GM21717 (cell line): Measurements from ENCODE around the gene CALN1.
"Not testable (repeated sequence)": the region's sequence is repeated elsewhere in the genome, so short reads cannot be mapped to it uniquely, and the experiment has no call there.

Source experiments
- ATAC-seq: cut with Tn5 transposase; IDR thresholded peaks from one replicate; pipeline ENCODE4 v1.9.1; 2021; ENCODE audit warnings: mild to moderate bottlenecking, moderate library complexity; ENCODE audit not compliant: unreplicated experiment

Gene CALN1

DNA sequence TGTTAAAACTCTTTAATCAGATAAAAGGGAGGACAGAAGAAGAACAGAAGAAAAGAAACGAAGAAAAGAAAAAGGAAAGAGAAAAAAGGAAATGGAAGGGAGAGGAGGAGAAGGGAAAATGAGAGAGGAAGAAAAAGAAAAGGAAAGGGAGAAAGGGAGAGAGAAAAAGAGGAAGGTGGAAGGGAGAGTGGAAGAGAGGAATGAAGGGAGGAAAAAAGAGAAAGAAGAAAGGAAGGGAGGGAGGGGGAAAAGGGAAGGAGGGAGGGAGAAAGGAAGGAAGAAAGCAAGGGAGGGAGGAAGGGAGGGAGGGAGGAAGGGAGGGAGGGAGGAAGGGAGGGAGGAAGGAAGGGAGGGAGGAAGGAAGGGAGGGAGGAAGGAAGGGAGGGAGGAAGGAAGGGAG lies 305.7 kb downstream of the CALN1 start:
- no peak for ATAC-seq

DNA sequence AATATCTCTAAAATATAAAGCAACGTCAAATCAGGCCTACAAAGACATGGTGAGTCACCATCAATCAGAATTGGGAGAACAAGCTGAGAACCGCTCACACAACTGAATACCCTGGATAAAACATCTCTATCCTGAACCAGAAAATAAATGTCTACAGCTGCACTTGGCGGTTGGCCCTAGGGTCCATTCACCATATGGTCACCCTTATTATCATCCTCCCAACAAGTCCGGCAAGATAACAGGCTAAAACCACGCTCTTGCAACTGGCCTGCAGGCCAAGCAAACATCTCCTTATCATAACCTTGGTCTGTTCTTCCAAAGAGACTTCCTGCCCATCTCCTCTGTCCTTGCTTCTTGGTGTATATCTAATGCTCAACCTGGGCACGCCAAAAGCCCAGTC lies 310.7 kb downstream of the CALN1 start:
- ATAC-seq = no peak

DNA sequence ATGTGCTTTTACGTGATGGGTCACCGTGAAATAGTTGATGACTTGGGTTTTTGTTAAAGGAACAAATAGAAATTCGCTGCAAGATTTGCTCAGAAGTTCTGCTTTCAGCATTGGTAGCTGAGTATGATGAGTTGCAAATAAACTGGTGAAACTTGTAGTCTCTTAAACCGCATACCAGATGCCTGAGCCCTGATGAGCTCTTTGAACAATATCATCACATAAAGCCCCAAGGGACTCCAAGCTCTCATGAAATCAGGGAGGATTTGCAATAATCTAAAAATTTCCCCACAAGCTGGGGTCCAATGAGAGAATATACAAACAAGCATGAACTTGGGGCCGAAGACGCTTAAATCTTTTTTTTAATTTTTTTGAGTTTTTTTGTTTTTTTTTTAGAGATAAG lies 312.4 kb downstream of the CALN1 start:
- ATAC-seq = no peak

DNA sequence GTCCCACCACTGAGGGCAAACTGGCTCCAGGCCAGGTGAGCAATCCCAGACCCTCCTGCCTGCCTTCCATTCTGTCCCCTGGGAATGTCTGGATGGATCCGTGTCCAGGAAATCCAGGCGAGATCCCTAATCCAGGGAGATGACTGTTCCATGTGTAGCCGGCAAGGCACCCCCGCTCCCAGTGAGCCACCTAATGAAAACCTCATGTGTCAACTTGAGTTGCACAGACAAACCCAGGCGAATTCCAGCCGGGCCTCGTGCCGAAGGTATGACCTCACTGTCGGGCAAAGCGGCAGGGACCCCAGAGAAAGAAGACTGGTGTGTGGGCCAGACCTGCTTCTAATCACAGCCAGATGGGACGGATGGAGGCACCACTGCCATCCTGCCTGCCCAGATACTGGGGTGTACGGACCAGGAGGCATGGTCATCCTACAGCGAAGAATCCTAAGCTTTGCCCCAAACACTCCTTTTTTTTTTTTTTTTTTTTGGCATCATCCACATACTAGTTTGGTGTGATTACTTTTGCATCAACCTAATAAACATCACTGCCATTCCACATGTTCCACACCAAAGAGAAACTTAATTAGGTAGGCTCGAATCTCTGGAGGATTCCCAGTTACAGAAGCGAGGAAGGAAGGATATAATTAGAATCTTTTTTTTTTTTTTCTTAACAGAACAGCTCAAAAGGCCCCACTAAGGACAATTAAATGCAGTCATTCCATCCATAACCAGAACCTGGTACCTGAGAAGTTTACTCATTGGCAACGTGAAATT lies 313.1 kb downstream of the CALN1 start:
- ATAC-seq = no peak

DNA sequence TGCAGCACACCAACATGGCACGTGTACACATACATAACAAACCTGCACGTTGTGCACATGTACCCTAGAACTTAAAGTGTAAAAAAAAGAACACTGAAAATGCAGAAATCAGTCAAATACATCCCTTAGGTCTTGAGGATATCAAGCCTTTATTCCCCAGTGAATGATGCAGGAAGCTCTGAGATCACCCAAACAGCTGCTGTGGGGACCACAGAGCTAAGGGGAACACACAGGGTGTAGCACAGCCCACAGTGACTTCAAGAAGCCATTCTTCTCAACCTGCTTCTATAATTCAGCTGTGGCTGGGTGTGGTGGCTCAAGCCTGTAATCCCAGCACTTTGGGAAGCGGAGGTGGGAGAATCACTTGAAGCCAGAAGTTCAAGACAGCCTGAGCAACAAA lies 314.9 kb downstream of the CALN1 start:
- ATAC-seq = no peak

DNA sequence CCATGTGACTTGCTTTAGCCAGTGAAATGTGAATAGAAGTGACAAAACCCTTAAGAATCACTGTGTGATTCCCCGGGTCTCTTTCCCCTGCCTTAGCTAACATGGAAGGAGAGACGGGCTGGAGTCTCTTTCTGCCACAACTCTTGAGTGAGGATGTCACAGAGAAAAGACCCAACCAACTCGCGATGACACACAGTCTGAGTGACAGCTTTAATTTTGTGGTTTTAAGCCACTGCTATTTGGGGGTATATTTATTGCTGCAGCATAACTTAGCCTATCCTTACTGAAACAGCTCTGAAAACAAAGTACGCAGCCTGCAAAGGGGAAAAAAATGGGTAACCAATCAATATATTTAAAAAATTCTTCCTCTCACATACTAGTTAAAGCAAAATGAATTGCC lies 319.4 kb downstream of the CALN1 start:
- ATAC-seq = no peak

DNA sequence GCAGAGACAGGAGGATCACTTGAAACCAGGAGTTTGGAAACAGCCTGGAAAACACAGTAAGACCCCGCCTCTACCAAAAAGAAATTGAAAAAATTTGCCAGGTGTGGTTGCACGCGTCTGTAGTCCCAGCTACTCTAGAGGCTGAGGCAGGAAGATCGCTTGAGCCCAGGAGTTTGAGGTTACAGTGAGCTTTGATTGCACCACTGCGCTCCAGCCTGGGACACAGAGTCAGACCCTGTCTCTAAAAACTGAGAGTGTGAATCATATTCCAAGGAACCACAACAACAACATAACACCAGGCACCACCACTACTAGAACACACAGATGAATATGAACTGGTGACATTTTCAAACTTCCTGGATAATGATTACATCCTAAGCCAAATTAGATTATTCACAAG lies 324.2 kb downstream of the CALN1 start:
- ATAC-seq = no peak

DNA sequence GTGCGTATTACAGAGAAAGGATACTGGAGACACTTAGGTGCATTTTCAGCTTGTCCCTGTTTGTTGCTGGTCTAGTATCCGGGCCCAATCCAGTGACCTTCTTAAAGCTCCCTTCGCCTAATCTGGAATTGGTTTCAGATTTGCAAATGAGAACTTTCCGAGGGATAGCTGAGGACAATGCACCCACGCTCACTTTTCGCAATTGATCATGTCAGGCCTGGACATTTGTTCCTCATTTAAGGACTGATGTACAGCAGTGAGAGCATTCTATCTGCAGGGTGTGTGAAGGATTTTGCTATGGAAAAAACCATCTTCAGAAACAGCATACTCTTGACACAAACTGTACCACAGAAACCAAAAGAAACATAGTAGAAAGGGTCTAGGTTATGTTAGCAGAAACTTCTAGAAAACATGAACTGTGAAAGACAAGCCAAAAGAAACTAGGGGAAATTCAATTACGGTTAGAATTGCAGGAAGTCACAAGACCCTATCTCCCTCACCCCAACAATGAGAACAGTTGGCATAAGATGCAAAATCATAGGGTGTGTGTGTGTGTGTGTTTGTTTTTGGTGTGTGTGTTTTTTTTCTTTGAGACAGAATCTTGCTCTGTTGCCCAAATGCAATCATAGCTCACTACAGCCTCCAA lies 331.1 kb downstream of the CALN1 start:
- ATAC-seq = no peak

DNA sequence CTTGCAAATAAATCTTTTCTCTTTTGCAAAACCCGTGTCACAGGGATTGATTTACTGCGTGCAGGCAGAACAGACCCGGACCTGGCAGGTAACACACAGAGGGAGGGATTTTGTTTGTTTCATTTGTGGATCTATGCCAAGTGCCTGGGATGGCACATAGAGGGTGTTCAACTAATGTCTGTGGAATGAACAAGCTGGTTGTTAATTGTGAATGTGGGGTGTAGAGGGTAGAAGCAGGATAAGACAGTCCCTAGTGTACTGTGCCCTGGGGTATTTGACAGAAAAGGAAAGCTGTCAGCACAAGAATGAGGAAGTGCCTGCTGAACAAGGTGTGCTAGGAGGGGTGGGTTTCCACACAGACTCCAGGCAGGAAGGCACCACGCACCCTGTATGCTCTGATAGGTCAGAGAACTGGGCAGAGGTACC lies 331.8 kb downstream of the CALN1 start:
- ATAC-seq = no peak

DNA sequence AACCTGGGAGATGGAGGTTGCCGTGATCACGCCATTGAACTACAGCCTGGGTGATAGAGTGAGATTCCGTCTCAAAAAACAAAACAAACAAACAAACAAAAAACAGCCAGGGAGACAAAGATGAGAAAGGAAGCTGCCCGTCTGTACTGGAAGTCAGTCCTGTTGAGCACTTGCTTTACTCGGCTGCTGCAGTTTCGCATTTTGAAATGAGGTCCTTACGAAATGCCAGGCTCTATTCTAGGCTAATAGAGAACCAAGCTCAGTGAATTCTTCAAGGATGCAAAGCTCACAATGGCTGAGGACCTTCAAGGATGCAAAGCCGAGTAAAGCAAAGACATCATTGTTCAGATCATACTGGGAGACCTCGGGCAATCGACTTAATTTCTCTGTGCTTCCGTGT lies 333.3 kb downstream of the CALN1 start:
- ATAC-seq = no peak

DNA sequence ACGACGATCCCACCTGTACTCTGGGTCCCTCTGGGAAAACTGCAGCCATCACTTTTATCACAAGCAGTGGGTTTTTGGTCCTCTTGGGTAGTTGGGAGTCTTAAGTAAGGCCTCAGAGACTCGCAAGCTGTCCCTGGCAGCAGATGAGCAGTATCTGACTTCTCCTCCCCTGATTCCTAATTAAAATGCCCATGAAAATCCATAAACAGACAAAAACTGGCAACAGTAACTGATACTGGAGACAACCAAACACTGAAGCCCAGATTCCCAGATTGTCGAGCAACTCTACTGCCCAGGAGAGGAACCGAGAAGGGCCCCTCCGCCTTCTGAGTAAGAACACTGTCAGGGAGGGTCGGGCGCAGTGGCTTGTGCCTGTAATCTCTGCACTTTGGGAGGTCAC lies 333.8 kb downstream of the CALN1 start:
- no peak for ATAC-seq

DNA sequence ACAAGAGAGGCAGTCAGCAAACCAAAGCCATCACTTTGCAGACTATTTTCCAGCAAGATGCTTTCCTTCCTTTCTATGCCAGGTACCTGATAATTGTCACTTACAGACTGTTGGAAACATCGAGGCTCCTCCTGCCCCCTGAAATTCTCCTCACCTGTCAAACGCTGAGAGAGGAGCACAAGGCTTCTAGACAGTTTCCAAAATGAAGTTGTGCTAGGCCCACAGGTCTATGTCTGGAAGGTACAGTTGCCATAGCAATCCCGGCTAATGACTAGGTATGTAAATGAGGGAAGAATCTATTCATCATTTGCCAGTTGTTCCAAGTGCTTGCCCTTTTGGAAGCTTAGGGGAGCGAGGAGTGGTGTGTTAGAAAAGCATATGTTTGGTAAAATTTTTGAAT lies 334.4 kb downstream of the CALN1 start:
- no peak for ATAC-seq

DNA sequence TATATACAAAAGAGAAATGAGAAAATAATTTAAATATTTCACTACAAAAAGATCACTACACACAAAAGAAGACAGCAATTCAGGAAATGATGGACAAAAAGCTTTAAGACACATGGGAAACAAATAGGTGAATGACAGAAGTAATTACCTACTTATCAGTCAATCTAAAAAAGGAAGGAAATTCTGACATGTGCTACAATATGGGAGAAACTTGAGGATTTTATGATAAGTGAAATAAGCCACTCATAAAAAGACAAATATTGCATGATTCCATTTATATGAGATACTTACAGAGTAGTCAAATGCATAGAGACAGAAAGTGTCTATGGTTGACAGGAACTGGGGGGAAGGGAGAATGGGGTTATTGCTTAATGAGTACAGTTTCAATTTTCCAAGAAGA lies 339.2 kb downstream of the CALN1 start:
- no peak for ATAC-seq

DNA sequence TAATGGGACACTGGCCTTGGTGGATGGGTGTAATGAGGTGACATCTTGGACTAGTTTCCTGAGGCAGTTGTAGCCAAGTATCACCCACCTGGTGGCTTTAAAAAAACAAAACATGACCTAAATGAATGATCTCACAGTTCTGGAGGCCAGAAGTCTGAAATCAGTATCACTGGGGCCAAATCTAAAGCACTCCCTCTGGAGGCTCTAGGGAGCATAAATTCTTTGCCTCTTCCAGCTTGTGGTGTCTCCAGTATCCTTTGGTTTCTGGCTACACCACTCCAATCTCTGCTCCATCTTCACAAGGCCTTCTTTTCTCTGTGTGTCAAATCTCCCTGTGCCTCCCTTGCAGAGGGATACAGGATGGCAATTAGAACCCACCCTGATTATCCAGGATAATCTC lies 342.9 kb downstream of the CALN1 start:
- ATAC-seq = no peak

DNA sequence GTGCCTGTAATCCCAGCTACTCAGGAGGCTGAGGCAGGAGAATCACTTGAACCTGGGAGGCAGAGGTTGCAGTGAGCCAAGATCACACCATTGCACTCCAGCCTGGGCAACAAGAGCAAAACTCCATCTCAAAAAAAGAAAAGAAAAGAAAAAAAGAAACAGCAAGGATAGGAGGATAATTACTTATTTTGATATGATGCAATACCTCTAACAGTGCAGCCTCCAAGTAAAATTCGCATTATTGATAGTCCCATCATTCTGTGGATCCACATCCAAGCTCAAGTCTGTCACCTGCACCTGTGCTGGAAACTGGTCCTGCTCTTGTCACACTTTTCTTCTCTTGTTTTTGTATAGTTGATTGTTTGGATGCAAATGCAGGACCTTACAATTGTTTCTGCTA lies 346.4 kb downstream of the CALN1 start:
- not testable (repeated sequence) for ATAC-seq

DNA sequence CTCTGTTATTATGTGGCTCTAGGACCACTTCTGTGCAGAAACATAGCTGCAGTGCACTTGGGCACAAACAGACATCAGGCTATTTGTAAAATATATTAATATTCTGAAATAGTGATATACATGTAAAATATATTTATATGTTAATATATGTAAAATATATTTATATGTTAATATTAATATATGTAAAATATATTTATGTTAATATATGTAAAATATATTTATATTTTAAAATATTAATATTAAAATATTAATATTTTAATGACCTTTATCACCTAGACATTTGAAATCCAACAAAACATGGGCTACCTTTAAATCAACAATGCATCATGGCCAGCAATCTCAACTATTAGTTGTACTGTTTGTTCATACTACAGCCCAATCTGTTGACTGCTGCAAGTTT lies 347.2 kb downstream of the CALN1 start:
- ATAC-seq = no peak

DNA sequence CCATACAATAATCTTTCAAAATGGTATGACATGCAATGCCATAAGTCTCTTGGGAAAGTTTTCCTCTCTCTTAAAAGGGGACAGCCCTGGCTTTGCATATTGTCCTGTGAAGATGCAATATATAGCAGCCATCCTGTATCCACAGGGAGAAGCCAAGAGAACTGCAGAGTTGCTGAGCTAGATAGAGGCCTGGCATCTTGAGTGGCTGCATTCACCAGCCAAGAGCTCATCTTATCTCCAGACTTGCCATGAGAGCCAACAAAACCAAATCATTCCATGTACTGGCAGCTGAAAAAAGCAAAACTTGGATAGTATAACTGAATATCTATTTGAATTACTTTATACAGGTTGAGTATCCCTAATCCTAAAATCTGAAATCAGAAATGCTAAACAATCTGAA lies 348.8 kb downstream of the CALN1 start:
- ATAC-seq = no peak

DNA sequence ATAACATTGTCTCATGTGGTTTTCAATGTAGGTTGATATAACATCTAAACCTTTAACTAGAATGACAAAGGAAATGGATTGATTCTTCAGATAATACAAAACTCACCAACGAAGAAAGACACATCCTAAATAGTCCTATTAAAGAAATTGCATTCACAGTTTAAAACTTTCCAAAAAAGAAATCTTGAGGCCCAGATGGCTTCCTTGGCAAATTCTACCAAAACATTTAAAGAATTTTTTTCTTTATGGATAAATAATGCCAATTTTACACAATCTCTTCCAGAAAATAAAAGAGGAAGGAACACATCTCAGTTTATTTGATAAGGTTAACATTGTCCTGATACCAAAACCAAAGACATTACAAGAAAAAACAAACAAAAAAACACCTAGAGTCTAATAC lies 349.5 kb downstream of the CALN1 start:
- no peak for ATAC-seq

DNA sequence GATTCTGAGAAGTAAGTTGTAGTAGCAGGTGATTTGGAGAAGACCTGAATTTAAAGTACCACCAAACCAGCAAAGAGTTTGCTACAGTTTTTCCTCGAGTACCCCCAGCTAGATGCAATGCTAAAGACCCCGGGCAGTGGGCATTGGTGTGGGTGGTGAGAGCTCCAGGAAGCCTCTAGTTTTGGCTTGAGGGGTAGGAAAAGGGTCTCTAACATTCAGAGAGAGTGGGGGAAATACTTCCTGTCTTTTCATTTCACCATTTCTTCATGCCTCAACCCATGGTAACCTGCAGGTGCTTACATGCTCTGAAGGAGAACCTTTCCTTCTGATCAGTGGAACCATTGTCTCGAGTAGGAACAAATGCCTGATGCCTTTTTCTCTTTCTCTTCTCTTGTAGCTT lies 352.2 kb downstream of the CALN1 start:
- ATAC-seq = no peak

DNA sequence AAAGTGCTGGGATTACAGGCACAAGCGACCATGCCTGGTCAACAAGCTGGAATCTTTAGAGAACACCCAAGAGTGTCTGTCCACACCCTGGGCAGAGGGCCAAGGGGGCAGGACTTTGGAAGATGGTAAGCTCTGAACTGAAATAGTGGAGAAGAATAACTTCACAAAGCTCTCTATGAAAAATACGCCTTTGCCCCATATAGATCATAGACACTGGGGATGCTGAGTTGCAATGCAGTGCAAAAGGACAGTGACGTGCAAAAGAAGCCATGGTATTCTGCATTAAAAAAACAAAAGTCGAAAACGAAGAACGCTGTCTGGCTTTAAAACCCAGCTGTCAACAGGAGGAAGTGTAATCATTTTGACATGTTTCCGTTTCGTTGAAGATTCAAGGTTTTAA lies 353.6 kb downstream of the CALN1 start:
- no peak for ATAC-seq

DNA sequence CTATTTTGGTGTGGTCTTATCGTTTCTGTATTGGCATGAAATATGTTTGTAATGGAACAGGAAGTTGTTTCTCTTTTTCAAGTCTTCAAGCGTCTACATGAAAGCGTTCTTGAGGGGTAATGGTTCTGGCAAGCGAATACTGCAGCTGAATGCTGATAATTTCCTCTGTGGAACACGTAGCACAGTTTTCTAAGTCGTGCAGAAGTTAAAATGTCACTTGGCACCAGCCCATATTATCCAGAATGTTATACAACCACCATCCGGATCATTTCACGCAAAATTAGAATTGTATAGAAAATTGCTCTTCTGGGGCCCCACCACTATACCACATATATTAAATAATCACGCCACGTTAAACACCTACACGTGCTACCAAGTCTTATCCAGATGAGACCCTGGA lies 354.3 kb downstream of the CALN1 start:
- ATAC-seq = no peak

DNA sequence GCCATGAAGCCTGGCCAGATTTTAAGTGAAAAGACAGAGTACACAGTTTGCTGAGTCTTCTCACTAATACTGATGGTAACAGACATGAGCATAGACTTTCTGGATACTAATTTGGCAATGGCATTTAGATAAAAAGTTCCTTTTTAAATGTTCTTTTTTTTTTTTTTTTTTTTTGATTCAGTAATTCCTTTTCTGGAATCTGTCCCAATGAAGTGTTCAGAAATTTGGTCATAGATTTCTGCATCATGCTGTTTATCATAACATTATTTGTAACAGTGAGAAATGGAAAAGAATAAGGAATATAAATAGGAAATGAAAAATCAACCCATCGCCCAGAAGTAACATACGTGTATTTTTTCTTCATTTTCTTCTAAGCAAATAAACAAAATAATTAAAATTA lies 354.9 kb downstream of the CALN1 start:
- no peak for ATAC-seq

DNA sequence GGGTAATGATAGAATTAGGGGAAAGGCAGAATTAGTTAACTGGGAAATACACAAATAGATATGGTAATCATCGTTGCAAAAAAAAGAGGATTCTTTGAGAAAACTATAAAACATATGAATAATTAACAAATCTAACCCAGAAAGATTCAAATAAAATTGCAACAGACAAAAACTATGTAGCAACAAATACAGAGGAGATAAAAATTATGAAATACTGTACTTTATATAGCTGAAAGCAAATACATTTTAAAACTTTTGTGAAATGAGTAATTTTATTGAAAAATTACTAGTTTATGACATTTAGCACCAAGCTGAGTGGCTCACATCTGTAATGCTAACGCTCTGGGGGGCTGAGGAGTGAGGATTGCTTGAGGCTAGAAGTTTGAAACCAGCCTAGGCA lies 356.7 kb downstream of the CALN1 start:
- no peak for ATAC-seq
